Right lobe of liver (tissue), 4 donors: Measurements from ENCODE around the gene MED6.

ENCODE experiments used
- CTCF ChIP-seq, 4 donors: fragments of 200-600 bp in 3 of 4; fragments of 450-650 bp in 1 of 4; IDR thresholded peaks; one replicate each; pipeline versions ENCODE4 v1.5.1 to v1.8.0; 2016 to 2022; ENCODE audit warnings: antibody characterized with exemption in 4 of 4, mild to moderate bottlenecking in 2 of 4
- POLR2A ChIP-seq: fragments of 450-650 bp; IDR thresholded peaks from one replicate; pipeline ENCODE4 v1.6.1; 2017; ENCODE audit warnings: antibody characterized with exemption, mild to moderate bottlenecking
- donor health status: DM: no; HTN: no; CAD: no.
- donor health status: DM: no; HTN: no; CAD: no.
- donor health status: DM: no; HTN: yes; CAD: no.

GRCh38 chr14:70631948-70632347 is 31.5 kb upstream of the MED6 start:
- TF ChIP-seq CTCF (IDR thresholded peaks at IDR 0.05), result peak; percentile 41 to 68 (median 50)
- no peak for TF ChIP-seq POLR2A
